Fibroblast of skin of left quadriceps (primary cell): ENCODE results near the gene ADAP1.
"Not testable (repeated sequence)": the region's sequence is repeated elsewhere in the genome, so short reads cannot be mapped to it uniquely, and the experiment has no call there.

Experiments
- DNase-seq, 2 experiments: peaks; one replicate each; pipeline ENCODE4 v3.0.0-alpha.2; 2013; ENCODE audit warnings: low read depth in 2 of 2

ADAP1 gene

DNA sequence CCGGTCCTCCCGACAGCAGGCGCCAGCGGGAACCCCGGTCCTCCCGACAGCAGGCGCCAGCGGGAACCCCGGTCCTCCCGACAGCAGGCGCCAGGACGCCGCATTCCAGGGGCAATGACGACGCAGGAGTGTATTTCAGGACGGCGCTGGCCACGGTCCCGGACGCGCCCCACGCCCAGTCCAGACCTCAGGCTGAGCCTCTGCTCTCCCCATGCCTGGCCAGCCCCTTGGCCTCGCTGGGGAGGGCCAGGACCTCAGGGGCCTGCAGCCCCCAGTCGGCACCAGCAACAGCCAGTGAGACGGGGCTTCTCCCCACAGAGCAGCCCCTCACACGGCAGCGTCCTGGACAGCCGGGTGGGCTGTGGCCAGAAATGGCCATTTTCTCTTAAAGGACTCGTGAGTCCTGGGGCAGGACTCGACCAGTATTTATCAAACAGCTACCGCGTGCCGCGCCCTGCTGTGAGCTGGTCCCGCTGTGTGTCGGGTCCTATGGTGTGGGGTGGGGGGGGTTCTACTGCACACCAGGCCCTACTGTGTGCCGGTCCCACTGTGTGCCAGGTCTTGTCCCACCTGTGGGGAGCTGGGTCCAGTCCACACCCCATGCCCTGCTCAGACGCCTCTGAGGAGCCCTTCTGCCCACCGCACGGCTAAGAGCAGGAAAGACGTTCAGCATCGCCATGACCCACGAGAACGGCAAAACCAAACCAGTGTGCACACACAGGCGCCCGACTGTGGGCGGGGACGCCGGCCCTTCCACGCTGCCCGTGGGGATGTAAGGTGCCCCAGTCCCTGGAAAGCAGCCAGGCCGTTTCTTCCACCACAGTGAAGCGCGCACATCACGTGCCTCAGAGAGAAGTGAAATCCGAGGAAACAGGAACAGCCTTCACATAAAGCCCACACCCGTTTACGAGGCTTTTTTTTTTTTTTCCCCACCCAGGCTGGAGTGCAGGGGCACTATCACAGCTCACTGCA, 44.8 kb downstream of the ADAP1 start:
- no peak for DNase-seq

DNA sequence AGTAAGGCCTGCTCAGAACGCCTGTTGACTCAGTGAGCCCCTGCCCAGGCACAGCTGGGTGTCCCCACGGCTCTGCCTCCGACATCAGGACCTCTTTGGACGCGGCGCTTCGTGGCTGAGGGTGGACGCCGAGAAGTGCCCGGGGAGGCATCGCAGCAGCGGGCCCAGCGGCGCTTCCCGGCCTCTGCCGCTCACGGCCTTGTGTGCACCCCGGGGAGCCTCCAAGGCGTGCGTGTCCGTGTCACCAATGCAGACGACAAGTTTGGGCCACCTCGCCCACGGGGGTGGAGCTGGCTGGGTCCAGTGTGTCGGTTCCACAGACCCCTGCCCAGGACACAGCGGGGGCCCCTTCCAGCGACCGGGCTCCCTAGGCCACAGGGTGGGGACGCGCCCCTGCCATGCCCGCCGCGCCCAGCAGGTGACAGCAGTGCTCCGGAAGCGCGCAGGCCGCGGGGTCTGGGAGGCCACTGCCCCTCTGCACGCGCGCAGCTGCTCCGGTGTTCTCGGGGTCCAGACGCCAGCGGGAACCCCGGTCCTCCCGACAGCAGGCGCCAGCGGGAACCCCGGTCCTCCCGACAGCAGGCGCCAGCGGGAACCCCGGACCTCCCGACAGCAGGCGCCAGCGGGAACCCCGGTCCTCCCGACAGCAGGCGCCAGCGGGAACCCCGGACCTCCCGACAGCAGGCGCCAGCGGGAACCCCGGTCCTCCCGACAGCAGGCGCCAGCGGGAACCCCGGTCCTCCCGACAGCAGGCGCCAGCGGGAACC, 45.7 kb downstream of the ADAP1 start:
- DNase-seq: not testable (repeated sequence)

DNA sequence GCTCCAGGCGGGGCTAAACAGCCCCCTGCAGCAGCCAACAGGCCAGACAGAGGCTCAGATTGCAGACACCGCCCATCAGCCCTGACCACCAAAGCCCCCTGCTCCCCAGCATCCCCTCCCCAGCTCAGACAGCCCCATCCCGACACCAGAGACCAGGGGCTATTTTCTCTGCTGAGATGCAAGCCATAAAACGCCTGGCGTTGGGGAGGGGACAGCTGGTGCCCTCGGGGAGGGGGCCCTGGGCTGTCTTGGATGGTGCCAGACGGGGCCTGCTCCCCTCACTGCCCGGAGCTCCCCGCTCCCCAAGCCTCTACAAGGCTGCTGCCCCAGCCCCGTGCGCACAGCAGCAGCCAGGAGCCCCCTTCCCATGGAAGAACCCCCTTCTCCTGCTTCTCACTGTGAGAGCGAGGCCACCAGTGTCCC, 46.3 kb downstream of the ADAP1 start:
- no peak for DNase-seq

DNA sequence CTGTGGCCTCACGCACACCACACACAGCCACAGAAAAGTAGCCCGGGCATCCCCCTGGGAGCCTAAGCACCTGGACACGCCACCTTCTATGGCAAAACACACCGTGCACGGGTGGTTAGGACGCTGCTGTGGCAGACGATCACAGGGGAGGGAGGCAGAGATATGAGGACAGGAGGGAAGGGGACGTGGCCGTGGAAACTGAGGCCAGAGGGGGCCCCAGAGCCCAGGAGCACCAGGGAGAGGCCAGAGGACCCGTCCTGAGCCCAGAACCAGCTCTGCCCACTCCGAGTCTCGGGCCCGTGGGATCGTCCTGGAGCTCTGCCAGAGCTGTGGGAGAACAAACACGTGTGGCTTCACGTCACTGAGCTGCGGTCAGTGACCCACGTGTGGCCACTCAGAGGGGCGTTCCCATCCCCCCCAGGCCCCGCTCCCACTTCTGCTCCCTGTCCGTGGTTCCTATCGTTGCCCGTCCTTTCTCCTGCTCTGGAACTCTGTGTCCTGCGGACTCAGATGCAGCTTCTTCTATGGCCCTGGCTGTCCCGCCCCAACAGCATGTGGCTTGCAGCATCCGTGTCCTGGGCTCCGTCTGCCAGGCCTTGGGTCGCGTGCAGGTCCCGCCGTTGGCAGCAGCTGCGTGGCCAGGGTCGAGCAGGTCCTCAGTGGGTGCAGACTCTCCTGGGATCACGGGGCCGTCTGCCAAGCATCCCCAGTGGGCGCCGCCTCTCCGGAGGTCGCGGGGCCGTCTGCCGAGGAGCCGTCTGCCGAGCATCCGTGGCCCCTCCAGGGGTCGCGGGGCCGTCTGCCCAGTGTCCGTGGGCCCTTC, 47.1 kb downstream of the ADAP1 start:
- DNase-seq: no peak

DNA sequence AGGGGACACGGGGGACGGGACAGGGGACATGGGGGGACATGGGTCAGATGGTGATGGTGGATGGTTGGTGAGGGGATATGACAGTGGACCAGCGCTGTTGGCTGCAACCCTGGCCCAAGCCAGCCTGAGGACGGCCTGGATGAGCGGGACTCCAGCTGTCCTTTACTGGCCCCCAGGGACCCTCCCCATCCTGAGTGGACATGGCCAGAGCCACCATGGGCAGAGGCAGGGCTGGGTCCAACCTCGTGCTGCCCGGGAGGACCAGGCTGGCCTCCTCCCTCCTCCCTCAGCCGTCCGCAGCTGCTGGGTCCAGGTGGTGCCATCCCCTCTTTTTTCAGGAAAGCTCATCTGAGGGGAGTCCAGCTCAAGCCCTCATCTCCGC, 47.7 kb downstream of the ADAP1 start:
- DNase-seq: no peak

DNA sequence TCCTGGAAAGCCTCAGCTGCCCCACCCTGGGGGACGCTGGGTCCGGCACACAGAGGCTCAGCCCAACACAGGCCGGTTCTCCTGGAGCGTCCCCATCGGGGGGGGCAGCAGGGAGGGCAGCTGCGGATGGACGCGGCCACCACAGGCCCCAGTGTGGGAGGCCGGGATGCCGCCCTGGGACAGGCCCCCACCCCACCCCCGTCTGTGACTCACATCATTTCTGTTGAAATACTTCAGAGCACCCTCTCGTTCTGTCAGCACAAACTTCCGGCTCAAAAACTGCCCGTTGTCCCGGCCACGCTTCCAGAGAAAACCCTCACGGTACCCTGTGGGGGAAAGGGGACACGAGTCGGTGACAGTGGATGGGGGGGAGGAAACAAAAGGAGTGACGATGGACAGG, 49.6 kb downstream of the ADAP1 start:
- DNase-seq: no peak

DNA sequence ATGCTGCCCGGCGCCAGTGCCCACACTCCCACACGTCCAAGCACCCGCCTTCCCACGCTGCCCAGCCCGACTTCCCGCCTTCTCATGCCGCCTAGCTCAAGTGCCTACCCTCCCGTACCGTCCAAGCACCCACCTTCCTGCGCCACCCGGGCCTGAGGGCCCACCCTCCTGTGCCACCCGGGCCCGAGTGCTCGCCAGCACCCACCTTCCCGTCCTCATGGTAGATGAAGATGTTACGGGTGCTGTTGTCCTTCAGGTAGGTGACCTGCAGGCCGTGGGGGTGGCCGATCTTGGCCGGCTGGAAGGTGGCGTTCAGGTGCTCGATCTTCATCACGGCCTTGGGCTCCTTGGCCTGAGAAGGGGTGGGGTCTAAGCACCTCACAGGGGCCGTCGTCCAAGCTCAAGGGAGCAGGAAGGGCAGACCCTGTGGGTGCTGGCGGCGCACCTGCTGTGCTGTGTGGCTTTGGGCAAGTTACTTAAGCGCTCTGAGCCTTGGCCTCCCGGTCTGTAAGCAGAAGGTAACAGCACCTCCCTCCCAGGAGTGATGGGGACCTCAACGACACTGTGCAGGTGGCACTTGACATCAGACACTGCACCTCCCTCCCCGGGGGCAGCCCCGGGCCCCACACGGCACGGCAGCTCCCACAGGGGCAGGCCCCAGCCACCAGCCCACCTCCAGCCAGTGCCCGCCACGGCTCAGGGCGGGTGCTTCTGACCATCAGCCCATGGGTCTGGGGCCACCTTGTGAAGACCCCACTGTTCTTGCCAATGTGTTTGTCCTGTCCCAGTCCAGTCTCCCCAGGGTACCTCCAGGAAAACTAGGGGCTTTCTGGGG, 50.3 kb downstream of the ADAP1 start:
- no peak for DNase-seq

DNA sequence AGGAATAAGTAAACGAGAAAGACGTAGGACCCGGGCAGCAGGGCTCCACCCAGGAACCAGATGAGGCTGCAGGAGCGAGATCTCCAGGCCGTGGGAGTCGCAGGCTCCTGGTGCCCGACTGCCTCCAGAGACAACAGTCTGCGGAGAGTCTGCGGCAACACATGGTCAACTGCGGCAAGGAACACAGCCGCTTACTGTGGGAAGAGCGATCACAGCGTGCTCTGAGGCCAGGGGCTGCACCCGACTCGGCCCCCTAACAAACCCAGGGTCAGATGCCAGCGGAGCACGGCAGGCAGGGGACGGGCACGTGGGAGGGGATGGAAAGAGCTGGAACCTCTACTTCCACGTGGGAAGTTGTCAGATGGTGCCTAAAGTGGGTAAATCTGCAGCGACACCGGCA, 51.5 kb downstream of the ADAP1 start:
- no peak for DNase-seq

DNA sequence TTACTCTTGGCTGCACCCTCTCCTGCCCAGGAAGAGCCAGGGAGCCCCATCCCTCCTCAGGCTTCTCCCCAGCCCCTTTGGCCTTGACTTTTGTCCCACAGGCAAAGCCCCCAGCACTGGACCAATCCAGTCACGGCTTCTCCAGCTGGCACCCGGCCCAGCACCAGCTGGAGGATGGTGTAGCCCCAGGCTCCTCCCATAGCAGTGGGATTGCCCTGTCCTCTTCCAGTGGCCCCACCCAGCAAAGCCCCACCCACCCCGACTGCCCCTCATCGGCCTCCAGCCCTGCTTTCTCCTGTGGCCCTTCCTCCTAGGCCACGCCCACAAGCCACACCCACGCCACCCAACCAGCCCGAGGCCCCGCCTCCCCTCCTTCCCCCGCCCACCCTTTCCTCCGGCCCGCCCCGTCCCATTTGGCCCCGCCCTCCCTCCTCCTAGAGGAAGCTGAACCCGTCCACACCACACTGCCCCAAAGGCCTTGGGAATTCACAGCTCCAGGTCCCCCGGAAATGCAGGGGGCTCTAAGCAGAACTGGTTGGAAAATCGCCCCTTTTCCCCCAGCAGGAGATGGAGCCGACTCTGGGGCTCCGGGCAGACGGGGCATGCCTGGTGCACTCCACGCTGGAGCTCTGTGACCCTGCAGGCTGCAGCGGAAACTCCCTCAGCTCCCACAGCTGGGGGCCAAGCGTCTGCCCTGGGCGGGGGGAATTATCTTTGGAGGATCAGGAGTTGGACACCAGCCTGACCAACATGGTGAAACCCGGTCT, 52.9 kb downstream of the ADAP1 start:
- peak; percentile 61 to 64 for DNase-seq

DNA sequence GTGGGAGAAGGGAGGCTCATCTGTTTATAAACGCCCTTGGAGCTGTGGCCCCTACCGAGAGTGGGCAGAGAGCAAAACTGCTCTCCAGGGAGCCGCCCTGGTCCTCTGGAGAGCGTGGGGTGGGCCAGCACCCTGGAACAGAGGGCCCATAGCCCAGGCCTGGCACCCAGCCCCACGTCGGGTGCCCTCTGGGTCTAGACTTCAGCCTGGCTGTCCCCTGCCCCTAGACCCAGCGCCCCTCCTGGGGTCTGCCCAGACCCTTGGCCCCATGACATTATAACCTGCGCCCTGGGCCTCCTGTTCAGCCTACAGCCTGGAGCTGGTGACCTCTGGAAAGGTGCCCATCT, 53.5 kb downstream of the ADAP1 start:
- no peak for DNase-seq

DNA sequence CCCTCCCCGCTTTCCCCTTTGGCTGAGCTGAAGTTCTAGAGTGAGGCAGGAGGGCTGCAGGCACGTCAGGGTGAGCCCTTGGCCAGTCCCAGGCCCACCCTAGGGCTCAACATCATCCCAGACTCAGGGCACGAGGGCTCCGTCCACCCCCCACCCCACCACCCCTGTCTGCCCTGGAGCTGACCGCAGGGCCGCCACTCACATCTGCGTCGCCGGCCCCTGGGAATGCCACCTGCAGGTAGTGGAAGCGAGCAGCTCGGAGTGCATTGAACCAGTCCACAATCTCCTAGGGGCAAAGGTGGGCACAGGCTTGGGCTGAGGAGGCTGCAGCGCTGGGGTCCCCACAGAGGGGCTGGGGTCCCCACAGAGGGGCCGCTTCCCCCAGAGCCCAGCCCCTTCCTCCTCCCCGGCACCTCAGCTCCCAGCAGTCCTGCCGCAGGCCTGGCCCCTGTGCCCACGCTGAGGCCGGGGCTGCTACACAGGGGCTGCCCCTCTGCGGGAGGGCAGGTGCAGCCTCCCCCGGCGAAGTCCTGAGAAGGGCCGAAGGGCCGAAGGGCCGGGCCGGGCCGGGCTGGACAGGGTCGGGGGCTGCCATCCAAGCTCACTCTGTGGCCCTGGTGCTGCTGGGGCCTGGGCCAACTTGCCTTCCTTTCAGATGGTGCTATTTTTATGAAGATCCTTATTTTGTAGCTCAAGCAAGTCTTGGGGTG, 54.0 kb downstream of the ADAP1 start:
- no peak for DNase-seq

DNA sequence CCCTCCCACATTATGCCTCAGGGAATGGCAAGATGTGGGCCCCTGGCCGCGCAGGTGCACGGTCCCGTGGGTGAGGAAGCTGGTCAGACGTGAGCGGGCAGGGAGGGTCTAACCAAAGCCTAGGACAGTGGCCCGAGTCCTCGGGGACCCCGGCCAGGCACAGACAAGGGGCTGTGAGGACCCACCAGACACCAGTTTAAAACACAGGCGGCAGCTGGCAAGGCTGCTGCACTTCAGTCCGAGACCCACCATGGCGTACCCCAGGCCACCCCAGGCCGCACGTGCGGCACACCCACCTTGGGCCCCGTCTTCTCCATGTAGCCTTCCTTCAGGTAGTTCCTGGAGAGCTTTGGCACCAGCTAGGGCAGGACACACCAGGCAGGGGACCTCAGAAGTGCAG, 54.7 kb downstream of the ADAP1 start:
- no peak for DNase-seq

DNA sequence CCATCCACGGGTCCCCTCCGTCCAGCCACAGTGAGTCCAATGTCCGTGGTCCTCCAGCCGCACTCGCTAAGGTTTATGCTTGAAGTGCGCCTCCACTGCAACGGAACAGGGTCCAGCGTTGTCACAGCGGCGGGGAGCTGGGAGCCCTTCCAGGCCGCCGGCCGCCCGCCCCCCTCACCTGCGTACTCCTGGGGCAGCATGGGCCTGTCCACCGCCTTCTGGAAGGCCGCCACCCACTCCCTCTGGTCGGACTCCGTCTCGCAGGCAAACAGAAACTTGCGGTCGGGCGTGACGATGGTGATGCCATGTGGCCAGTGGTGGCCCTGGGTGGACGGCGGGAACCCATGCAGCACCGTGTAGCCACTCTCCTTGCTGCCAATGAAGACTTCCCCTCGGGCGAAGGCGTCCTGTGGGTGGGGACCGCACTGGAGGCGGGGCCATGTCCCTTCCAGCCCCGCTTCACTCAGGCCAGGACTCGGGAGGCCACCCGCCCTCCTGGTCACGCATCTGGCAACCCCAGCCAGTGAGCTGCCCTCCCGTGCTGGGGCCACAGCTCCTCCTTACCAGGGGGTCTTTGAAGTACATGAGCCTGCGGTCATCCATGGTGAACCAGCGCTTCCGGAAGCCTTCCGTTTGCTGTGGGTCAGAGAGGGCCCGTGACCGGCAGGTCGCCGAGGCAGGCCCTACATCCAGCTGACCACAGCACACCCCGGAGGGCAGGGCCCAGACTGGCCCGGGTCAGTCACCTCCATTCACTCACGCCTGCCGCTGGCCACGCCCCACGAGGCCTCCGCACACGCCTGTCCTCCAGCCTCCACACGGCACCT, 55.4 kb downstream of the ADAP1 start:
- no peak for DNase-seq

DNA sequence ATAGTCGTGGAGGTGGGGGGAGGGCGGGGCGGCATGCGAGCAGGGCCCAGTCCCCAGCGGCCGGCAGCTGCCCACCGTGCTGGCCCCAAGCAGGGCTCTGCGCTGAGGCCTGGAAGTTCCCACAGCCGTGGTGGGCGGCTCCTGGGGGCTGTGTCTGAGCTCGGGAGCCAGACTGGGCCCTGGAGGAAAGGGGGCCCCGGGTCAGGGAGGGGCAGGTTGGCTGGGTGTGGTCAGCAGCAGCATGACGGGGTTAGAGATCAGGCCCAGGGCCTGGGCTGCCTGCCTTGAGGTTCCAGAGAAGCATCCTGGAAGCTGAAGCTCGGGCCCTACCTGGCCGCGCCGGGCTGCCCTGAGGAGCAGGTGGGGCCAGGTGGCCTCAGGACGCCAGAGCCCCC, 56.0 kb downstream of the ADAP1 start:
- DNase-seq: no peak

DNA sequence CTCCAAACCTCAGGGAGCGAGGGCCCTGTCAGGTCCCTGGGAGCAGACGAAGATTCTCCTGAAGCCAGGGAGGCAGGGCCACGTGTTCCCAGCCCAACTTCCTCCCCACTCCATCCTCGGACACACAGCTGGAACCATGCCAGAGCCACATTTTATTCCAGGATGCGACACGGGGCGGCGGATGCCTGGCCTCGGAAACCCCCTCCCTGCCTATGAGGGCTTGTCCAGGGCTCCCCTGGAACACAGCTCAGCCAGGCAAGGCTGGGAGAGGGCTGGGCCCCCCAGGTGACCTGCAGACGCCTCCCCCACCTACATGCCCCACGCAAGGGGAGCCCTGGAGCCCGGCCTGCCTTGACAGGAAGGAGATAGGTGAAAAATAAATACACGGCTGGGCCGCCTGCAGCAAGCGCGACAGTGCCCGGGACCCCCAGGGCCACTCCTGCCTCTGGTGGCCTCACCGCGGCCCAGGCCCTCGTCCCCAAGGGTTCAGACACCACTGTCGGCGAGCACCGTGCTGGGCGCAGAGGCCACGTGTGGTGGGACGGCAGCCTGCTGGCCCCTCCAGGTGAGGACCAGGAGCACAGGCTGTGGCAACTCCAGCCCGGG, 56.6 kb downstream of the ADAP1 start:
- no peak for DNase-seq

DNA sequence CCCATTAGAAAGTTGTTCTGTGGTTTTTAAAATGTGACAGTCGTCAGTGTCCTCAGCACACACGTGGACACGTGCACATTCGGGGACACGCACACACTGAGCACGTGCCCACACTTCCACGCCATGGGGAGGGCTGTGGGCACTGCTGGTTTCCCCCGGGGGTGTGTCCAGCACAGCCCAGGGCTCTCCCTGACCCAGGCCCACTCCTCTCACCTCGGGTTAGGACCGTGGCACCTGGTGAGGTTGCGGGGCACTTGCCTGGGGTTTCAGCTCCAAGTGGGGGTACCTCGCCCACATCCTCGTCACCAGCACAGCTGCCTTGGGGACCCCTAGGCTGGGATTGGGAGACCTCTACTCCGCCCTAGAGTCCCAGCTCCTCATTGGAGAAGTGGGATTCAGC, 57.4 kb downstream of the ADAP1 start:
- no peak for DNase-seq

DNA sequence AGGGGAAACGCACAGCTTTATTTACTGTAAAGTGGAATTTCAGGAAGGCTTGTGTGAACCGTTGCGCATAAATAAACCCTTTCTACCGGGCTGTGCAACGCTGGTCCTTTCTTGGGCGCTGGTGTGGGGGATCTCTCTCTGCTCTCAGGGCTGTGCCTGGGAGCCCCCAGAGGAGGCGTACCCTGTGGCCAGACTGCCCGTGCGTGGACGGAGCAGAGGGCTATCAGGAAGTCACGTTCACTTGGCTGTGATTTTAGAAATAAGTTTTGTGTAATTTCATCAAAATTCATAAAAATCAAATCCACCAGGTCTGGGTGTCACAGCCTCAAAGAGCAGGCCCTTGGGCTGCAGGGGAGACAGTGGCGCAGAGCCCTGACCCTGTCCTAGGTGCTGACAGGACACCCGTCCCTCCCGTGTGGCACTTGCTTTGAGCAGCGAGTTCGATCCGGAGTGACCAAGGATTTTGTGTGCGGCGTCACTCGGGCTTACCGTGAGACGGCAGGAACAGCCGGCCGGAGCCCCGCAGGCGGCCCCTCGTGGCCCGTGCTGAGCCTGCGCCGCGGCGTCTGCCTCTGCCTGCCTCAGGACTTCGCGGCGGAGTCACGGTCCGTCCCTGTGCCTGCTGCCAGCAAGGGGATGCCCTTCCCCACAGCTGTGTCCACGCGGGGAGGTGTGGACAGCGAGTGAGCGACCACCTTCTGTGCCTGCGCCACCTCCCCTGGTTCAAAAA, 58.0 kb downstream of the ADAP1 start:
- DNase-seq: no peak
